Subcutaneous preadipocyte (primary cell): ENCODE results near the gene FOXP4. TPM values are rescaled to one million over a fixed set of nuclear protein-coding genes. Genes with fewer than 3 reads are reported as not detected.

Source experiments
- small RNA-seq: library from RNA; depleted of rRNA; stranded (forward); fragments of <200 nt; gene quantifications from one replicate; pipeline ENCODE3, GENCODE V24; 2012
- total RNA-seq: library from RNA; depleted of rRNA; stranded (reverse); fragments of >200 nt; gene quantifications from 2 replicates; pipeline ENCODE4 v1.2.3, GENCODE V29; 2012

The FOXP4 gene
- 1.1 and 2.0 TPM in 2 replicates for total RNA-seq

GRCh38 chr6:41545703-41546474 is at the start of gene FOXP4:
Gene FOXP4 (plus strand): TSS chr6:41546381. CDS start chr6:41565761, 19,380 bp downstream.

GRCh38 chr6:41638002-41638934 is 92.1 kb downstream of the FOXP4 start, which contains the start of gene MDFI:
Gene MDFI (plus strand): TSS chr6:41638468. CDS start chr6:41638750, 282 bp downstream.

Small RNA genes lying within 50 kb of the gene (small RNA-seq; reads per million reads assigned to genes)
- not detected for gene MIR4641

Other genes with a start within 250 kb of the FOXP4 start
- gene NCR2, start 210.8 kb upstream of the FOXP4 start, total RNA-seq = not detected in 2 replicates
- gene MDFI, start 92.1 kb downstream of the FOXP4 start, total RNA-seq = not detected in 2 replicates
- gene TFEB, start 189.2 kb downstream of the FOXP4 start, total RNA-seq = 2.0 and 3.7 TPM in 2 replicates
- not detected in 2 replicates for gene PGC, start 201.0 kb downstream of the FOXP4 start, total RNA-seq
- 1.1 and 1.8 TPM in 2 replicates for gene FRS3, start 233.5 kb downstream of the FOXP4 start, total RNA-seq
- 1.8 TPM in 1 of 2 replicates, not detected in the other for gene PRICKLE4, start 234.4 kb downstream of the FOXP4 start, total RNA-seq
- 77.2 and 94.8 TPM in 2 replicates for gene TOMM6, start 241.3 kb downstream of the FOXP4 start, total RNA-seq